ENCODE measurements around the gene MYORG. TPM values are rescaled to one million over a fixed set of nuclear protein-coding genes. Genes with fewer than 3 reads are reported as not detected.

Gene MYORG
- total RNA-seq, 1 experiment from 2014 or later, result 5.6 TPM

DNA sequence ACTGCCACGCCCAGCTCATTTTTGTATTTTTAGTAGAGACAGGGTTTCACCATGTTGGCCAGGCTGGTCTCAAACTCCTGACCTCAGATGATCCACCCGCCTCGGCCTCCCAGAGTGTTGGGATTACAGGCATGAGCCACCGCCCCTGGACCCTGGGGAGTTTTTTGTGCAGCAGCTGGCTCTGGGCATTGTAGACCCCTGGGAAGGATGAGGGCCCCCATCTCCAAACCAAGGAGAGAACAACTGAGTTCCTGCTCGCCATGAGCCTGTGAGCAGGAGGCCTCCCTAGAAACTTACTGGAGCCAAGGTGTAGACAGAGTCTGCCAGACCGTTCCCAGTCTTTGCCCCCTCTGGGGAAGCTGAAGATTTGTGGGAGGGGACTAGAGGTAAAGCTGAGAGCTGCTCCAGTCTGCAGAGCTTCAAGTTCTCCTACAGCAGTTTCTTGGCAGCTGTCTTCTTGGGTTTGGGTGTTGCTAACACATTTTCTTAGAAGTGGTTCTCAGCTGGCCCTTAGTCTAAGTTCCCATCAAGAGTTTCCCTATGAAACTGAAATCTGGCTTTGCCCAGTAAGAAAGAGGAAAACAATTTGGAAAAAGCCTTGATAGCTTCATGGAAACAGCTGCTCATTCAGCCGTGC, 34.9 kb downstream of the MYORG start:
- Histone ChIP-seq H3K18ac (ENCODE audit: insufficient read length, low read depth, low read length) (no peak overlapping the region), H2BK20ac (ENCODE audit: low read depth, low read length, poor library complexity, severe bottlenecking) (no peak overlapping the region), H2BK15ac (ENCODE audit: low read depth, low read length) (no peak overlapping the region), H3K14ac (ENCODE audit: insufficient read depth, low read length) (no peak overlapping the region), H3K4me2 (ENCODE audit: insufficient read depth, insufficient read length, low read length) (no peak overlapping the region), H3K4me1 (ENCODE audit: insufficient read depth, low read length) (no peaks in the 10 kb centered on the region), H2AFZ (ENCODE audit: low read length) (no peak overlapping the region), H4K5ac (ENCODE audit: insufficient read length, low read depth, low read length) (no peak overlapping the region), H3K79me2 (ENCODE audit: insufficient read depth, low read length) (no peaks in the 10 kb centered on the region), H3K9me3 (ENCODE audit: control insufficient read depth, low read depth, low read length) (no peaks in the 10 kb centered on the region), H3K23ac (ENCODE audit: insufficient read length, low read depth, low read length) (no peak overlapping the region), H4K20me1 (ENCODE audit: control insufficient read depth, insufficient read depth, insufficient read length) (no peaks in the 10 kb centered on the region), H3K79me1 (ENCODE audit: insufficient read depth, low read depth, low read length, poor library complexity, severe bottlenecking) (no peaks in the 10 kb centered on the region), H2BK120ac (ENCODE audit: low read depth, low read length, poor library complexity, severe bottlenecking) (no peak overlapping the region), H2AK5ac (ENCODE audit: insufficient read length, low read length) (no peak overlapping the region), H3K23me2 (ENCODE audit: insufficient read length, low read depth, low read length, poor library complexity, severe bottlenecking) (no peaks in the 10 kb centered on the region), H3K9ac (ENCODE audit: extremely low read depth, insufficient read length, low read length) (no peak overlapping the region), H2BK5ac (ENCODE audit: insufficient read length, low read length) (no peak overlapping the region), H3K27ac (ENCODE audit: insufficient read length, low read depth, low read length) (no peak overlapping the region), H2BK12ac (ENCODE audit: insufficient read length, low read depth, low read length) (no peak overlapping the region), H3K4ac (ENCODE audit: low read depth, low read length) (no peak overlapping the region), H3K56ac (ENCODE audit: insufficient read length, low read depth, low read length) (no peak overlapping the region), H3T11ph (ENCODE audit: low read length) (no peak overlapping the region), H4K8ac (replicated peaks; ENCODE audit: insufficient read length, low read depth, low read length) (no peak overlapping the region), H3K27me3 (ENCODE audit: insufficient read depth, low read length) (no peaks in the 10 kb centered on the region; the same call in 1 of the 2 replicates), H4K91ac (ENCODE audit: insufficient read length, low read depth, low read length) (no peak overlapping the region)
- Mint-ChIP-seq H3K27ac (no peak overlapping the region), H3K4me3 (no peak overlapping the region), H3K36me3 (ENCODE audit: insufficient read depth in 1 of 3, low read depth in 3 of 3) (peaks cover 1 to 45% (median 34%) of the 10 kb centered on the region in 3 experiments; a peak in 5 of 7 replicates), H3K9me3 (no peaks in the 10 kb centered on the region), H3K4me1 (peaks cover 15 to 16% of the 10 kb centered on the region in 2 experiments), H3K27me3 (ENCODE audit: low read depth) (no peaks in the 10 kb centered on the region)
- DNase-seq, result no peak
- no CpG with 5 or more reads among the region's 7 CpGs for WGBS (ENCODE audit: extremely low coverage, insufficient read length, low lambda C conversion rate)
- TF ChIP-seq, protein P1, sequence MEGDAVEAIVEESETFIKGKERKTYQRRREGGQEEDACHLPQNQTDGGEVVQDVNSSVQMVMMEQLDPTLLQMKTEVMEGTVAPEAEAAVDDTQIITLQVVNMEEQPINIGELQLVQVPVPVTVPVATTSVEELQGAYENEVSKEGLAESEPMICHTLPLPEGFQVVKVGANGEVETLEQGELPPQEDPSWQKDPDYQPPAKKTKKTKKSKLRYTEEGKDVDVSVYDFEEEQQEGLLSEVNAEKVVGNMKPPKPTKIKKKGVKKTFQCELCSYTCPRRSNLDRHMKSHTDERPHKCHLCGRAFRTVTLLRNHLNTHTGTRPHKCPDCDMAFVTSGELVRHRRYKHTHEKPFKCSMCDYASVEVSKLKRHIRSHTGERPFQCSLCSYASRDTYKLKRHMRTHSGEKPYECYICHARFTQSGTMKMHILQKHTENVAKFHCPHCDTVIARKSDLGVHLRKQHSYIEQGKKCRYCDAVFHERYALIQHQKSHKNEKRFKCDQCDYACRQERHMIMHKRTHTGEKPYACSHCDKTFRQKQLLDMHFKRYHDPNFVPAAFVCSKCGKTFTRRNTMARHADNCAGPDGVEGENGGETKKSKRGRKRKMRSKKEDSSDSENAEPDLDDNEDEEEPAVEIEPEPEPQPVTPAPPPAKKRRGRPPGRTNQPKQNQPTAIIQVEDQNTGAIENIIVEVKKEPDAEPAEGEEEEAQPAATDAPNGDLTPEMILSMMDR (conservative IDR thresholded peaks at IDR 0.05), result no peak

Measured in H9 (cell line).